ENCODE results near the gene LSR. TPM values are rescaled to one million over a fixed set of nuclear protein-coding genes. Genes with fewer than 3 reads are reported as not detected.
A peak's percentile ranks its signal among the peaks of the same experiment; 100 is the strongest.

LSR gene
- total and polyA plus RNA-seq, 8 donors: 50.6 to 130 (median 61.4) TPM

DNA sequence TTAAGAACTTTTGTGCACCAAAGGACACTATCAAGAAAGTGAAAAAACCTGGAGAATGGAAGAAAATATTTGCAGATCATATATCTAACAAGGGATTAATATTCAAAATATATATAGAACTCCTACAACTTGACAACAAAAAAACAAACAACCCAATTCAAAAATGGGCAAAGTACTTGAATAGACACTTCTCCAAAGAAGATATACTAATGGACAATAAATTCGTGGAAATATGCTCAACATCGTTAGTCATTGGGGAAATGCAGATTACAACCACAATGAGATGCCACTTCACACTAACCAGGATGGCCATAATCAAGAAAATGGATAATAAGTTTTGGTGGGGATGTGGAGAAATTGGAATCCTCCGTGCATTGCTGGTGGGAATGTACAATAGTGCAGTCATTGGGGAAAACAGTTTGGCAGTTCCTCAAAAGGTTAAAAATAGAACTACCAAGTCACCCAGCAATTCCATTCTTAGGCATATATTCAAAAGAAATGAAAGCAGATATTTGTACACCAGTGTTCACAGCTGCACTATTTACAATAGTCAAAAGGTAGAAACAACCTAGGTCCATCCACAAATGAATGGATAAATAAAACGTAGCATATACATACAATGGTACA lies 2.2 kb upstream of the LSR start:
- peaks cover 11 to 42% of the 10 kb centered on the region in 2 donors for H3K27me3 ChIP-seq
- peaks cover 3 to 24% of the 10 kb centered on the region in 2 donors for H3K4me1 ChIP-seq
- ATAC-seq (no peak), DNase-seq (no peak)
- intact Hi-C loops (cut with DNase I): no loop called here
- no peaks in the 10 kb centered on the region for H3K36me3 ChIP-seq
- H3K4me3 ChIP-seq: no peak overlapping the region
- TF ChIP-seq, protein P1, sequence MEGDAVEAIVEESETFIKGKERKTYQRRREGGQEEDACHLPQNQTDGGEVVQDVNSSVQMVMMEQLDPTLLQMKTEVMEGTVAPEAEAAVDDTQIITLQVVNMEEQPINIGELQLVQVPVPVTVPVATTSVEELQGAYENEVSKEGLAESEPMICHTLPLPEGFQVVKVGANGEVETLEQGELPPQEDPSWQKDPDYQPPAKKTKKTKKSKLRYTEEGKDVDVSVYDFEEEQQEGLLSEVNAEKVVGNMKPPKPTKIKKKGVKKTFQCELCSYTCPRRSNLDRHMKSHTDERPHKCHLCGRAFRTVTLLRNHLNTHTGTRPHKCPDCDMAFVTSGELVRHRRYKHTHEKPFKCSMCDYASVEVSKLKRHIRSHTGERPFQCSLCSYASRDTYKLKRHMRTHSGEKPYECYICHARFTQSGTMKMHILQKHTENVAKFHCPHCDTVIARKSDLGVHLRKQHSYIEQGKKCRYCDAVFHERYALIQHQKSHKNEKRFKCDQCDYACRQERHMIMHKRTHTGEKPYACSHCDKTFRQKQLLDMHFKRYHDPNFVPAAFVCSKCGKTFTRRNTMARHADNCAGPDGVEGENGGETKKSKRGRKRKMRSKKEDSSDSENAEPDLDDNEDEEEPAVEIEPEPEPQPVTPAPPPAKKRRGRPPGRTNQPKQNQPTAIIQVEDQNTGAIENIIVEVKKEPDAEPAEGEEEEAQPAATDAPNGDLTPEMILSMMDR (IDR thresholded peaks at IDR 0.05): no peak
- H3K27ac ChIP-seq: peak overlapping the region; percentile 88 to 89
- peaks cover 0 to 5% of the 10 kb centered on the region in 2 donors for H3K9me3 ChIP-seq

DNA sequence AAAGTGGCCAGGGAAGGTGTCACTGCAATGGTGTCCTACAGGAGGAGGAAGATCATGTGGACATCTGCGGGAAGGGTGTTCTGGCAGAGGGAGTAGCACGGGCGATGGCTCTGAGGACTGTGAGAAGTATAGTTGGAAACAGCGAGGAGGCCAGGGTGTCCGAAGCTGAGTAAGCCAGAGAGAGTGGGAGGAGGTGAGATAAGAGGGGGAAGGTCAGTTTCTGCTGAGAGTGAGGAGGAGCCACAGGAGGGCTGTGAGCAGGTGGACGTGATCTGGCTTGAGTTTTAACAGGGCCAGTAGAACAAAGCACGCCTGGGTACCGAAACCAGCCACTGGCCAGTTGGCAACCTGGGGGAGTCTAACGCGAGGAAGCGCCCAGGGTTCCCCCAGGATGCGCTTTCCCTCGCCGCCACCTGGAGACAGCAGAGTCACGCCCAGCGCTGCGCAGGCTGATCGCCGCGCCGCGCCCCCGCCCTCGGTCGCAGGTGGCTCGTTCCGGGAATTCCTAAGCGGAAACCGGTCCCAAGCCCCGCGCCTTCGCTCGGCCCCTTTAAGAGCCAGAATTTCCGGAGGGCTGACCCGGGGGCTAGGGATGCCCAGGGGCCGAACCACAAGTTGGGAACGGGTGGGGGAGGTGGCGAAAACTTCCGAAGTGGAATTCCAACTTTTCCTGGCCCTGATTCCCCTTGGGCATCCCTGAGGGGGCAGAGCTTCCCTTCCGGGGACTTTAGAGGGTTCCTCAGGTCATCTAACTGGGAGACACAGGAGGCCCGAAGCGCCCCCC lies 1.1 kb upstream of the LSR start:
- Histone ChIP-seq H3K4me1 (peaks cover 3 to 24% of the 10 kb centered on the region in 2 donors), H3K36me3 (peaks cover 0 to 6% of the 10 kb centered on the region in 2 donors), H3K27me3 (peaks cover 11 to 42% of the 10 kb centered on the region in 2 donors), H3K4me3 (peak overlapping the region; percentile 45 to 57), H3K9me3 (peaks cover 0 to 2% of the 10 kb centered on the region in 2 donors), H3K27ac (peak overlapping the region; percentile 88 to 89)
- intact Hi-C loops (cut with DNase I): no loop called here
- DNase-seq (peak; percentile 54 to 90 (median 84)), ATAC-seq (peak; percentile 83)
- TF ChIP-seq, protein P1 (IDR thresholded peaks at IDR 0.05): peak; percentile 19 to 30

DNA sequence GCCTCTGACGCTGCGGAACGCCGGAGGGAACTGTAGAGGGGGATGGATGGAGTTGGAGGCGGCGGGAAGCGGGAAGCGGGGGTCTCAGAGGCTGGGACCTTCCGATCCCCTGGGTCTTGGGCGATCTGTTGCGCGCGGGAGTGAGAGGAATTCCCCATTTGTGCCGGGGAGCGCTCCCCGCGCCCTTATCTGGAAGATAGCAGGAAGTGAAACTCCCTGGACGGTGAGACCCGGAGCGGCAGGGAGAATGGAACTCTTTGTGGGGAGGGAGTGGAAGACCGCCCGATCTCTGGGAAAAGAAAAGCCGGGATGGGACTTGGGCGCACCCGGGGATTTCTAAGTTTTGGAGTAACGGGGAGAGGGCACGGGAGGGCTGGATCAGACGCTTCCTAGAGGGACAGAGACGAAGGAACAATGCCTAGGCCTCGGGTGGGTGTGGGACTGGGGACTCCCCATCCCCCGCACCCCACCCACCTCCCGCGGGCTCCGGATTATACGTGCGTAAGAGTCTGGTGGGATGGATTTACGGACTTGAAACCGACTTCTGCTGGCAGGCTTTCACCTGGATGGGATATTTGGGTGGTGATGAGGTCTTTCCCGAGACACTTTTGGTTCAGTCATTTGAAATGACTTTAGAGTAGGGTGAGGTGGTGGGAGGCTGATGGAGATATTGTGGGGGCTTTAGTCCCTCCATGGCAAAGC lies 495 bp downstream of the LSR start:
- intact Hi-C loops (cut with DNase I): no loop called here

DNA sequence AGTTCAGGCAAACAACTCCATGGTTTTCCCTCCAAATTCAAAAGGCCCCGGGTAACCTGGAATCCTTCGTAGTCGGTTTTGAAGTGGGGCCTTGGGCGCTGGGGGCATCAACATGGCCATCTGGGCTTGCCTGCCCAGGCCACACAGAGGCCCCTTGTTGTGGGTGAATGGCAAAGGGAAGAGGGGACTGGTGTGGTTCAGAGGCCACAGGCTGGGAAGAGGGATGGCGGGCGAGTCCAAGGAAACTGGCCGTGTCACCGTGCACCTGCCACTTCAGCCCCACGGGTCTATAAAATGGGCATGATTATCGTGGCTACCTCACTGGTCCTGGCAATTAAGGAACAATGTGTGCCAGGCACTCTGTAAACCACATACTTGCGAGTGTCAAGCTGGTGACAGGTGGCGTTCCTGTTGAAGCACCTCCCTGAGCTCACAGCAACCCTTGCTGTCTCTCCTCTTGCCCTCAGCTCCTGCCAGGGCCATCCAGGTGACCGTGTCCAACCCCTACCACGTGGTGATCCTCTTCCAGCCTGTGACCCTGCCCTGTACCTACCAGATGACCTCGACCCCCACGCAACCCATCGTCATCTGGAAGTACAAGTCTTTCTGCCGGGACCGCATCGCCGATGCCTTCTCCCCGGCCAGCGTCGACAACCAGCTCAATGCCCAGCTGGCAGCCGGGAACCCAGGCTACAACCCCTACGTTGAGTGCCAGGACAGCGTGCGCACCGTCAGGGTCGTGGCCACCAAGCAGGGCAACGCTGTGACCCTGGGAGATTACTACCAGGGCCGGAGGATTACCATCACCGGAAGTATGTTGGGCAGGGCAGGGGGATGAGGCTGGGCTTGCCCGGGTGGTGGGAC lies 1.3 kb downstream of the LSR start:
- no peaks in the 10 kb centered on the region for H3K9me3 ChIP-seq
- peaks cover 11 to 42% of the 10 kb centered on the region in 2 donors for H3K27me3 ChIP-seq
- TF ChIP-seq, protein P1 (IDR thresholded peaks at IDR 0.05): no peak
- H3K36me3 ChIP-seq: peaks cover 0 to 7% of the 10 kb centered on the region in 2 donors
- H3K4me1 ChIP-seq: peaks cover 3 to 29% of the 10 kb centered on the region in 2 donors
- H3K27ac ChIP-seq: peak overlapping the region in 1 of 2 donors; percentile 89
- DNase-seq: peak in 2 of 4 donors; percentile 30 to 69
- no peak for ATAC-seq
- intact Hi-C loops (cut with DNase I): no loop called here
- peak overlapping the region; percentile 45 to 57 for H3K4me3 ChIP-seq

More for the DNA sequence above, 495 bp downstream of the LSR start:
- peaks cover 3 to 29% of the 10 kb centered on the region in 2 donors for H3K4me1 ChIP-seq
- H3K4me3 ChIP-seq: peak overlapping the region; percentile 45 to 57
- no peaks in the 10 kb centered on the region for H3K9me3 ChIP-seq
- no peak for ATAC-seq
- DNase-seq: peak in 2 of 4 donors; percentile 31 to 47
- H3K27me3 ChIP-seq: peaks cover 11 to 42% of the 10 kb centered on the region in 2 donors
- H3K27ac ChIP-seq: peak overlapping the region; percentile 88 to 89
- peaks cover 0 to 7% of the 10 kb centered on the region in 2 donors for H3K36me3 ChIP-seq
- TF ChIP-seq, protein P1 (IDR thresholded peaks at IDR 0.05): no peak
